Mesenchymal stem cell (in vitro differentiated cells and primary cell): ENCODE results near the gene SETD7.
"Not testable (repeated sequence)": the region's sequence is repeated elsewhere in the genome, so short reads cannot be mapped to it uniquely, and the experiment has no call there.

Source experiments
- DNase-seq: peaks from one replicate; pipeline ENCODE4 v3.0.0-alpha.2; 2013
- H2AFZ ChIP-seq: one replicate; pipeline ENCODE4 v1.6.1; 2013; ENCODE audit warnings: low read depth, mild to moderate bottlenecking, control low read depth, inconsistent platforms, low read length, moderate library complexity
- H2AK5ac ChIP-seq: 2 replicates; pipeline ENCODE4 v1.6.1; 2013; ENCODE audit warnings: low read length, moderate library complexity, mild to moderate bottlenecking, inconsistent platforms; ENCODE audit not compliant: severe bottlenecking
- H2BK120ac ChIP-seq: one replicate; pipeline ENCODE4 v1.6.1; 2013; ENCODE audit warnings: low read depth, mild to moderate bottlenecking, inconsistent platforms, low read length, moderate library complexity
- H2BK12ac ChIP-seq, 2 experiments: one replicate each; pipeline ENCODE4 v1.6.1; 2013; ENCODE audit warnings: inconsistent platforms in 2 of 2, low read length in 2 of 2, mild to moderate bottlenecking in 2 of 2, moderate library complexity in 2 of 2, control low read depth in 1 of 2
- H2BK15ac ChIP-seq: one replicate; pipeline ENCODE4 v1.6.1; 2013; ENCODE audit warnings: mild to moderate bottlenecking, low read depth, inconsistent platforms; ENCODE audit not compliant: poor library complexity, severe bottlenecking
- H2BK5ac ChIP-seq: 2 replicates; pipeline ENCODE4 v1.6.1; 2013; ENCODE audit warnings: low read depth, mild to moderate bottlenecking, low read length, control low read depth, inconsistent platforms; ENCODE audit not compliant: poor library complexity, severe bottlenecking
- H3K14ac ChIP-seq, 2 experiments: one replicate each; pipeline ENCODE4 v1.6.1; 2013; ENCODE audit warnings: inconsistent platforms in 2 of 2, low read length in 2 of 2, control low read depth in 1 of 2, mild to moderate bottlenecking in 1 of 2, moderate library complexity in 1 of 2
- H3K18ac ChIP-seq, 2 experiments: one replicate each; pipeline ENCODE4 v1.6.1; 2013; ENCODE audit warnings: inconsistent platforms in 2 of 2, low read length in 2 of 2, control low read depth in 1 of 2, low read depth in 1 of 2, mild to moderate bottlenecking in 1 of 2
- H3K23ac ChIP-seq, 2 experiments: one replicate each; pipeline ENCODE4 v1.6.1; 2013; ENCODE audit warnings: inconsistent platforms in 2 of 2, low read length in 2 of 2, mild to moderate bottlenecking in 2 of 2, moderate library complexity in 2 of 2, control low read depth in 1 of 2
- H3K27ac ChIP-seq: 2 replicates; pipeline ENCODE4 v1.5.1; 2013; ENCODE audit warnings: mild to moderate bottlenecking, moderate library complexity, low read length, control low read depth, inconsistent platforms; ENCODE audit not compliant: poor library complexity, severe bottlenecking
- H3K27me3 ChIP-seq, 2 experiments: 2 replicates each; pipeline versions ENCODE4 v1.6.1 to v1.7.0; 2013; ENCODE audit warnings: low read length in 2 of 2, mild to moderate bottlenecking in 2 of 2, moderate library complexity in 2 of 2, control low read depth in 1 of 2, inconsistent platforms in 1 of 2; ENCODE audit not compliant: control insufficient read depth in 1 of 2, insufficient read depth in 1 of 2
- H3K36me3 ChIP-seq, 2 experiments: 2 replicates each; pipeline versions ENCODE4 v1.6.1 to v1.7.0; 2013; ENCODE audit warnings: low read length in 2 of 2, control low read depth in 1 of 2, inconsistent platforms in 1 of 2, low read depth in 1 of 2, mild to moderate bottlenecking in 1 of 2; ENCODE audit not compliant: insufficient read depth in 2 of 2, control insufficient read depth in 1 of 2
- H3K4ac ChIP-seq, 2 experiments: one replicate each; pipeline ENCODE4 v1.6.1; 2013; ENCODE audit warnings: inconsistent platforms in 2 of 2, low read length in 2 of 2, mild to moderate bottlenecking in 2 of 2, moderate library complexity in 2 of 2, control low read depth in 1 of 2, low read depth in 1 of 2
- H3K4me1 ChIP-seq: 2 replicates; pipeline ENCODE4 v1.6.1; 2013; ENCODE audit warnings: low read depth, low read length, control low read depth; ENCODE audit not compliant: control insufficient read depth, insufficient read depth
- H3K4me2 ChIP-seq: 2 replicates; pipeline ENCODE4 v1.6.1; 2013; ENCODE audit warnings: low read length, mild to moderate bottlenecking, inconsistent platforms; ENCODE audit not compliant: poor library complexity, severe bottlenecking
- H3K4me3 ChIP-seq, 2 experiments: 2 replicates each; pipeline versions ENCODE4 v1.5.1 to v1.7.0; 2013; ENCODE audit warnings: low read length in 2 of 2, mild to moderate bottlenecking in 2 of 2, control low read depth in 1 of 2, low read depth in 1 of 2; ENCODE audit not compliant: insufficient read depth in 1 of 2
- H3K79me1 ChIP-seq: replicated peaks from 2 replicates; pipeline ENCODE4 v1.6.1; 2013; ENCODE audit warnings: mild to moderate bottlenecking, control low read depth, low read length, inconsistent platforms; ENCODE audit not compliant: poor library complexity, severe bottlenecking
- H3K9ac ChIP-seq: 2 replicates; pipeline ENCODE4 v1.7.0; 2013; ENCODE audit warnings: mild to moderate bottlenecking, low read length, moderate library complexity
- H3K9me3 ChIP-seq: 2 replicates; pipeline ENCODE4 v1.7.0; 2013; ENCODE audit warnings: mild to moderate bottlenecking, low read length; ENCODE audit not compliant: control insufficient read depth
- H4K8ac ChIP-seq: one replicate; pipeline ENCODE4 v1.6.1; 2013; ENCODE audit warnings: inconsistent platforms, mild to moderate bottlenecking, low read length, moderate library complexity
- H4K91ac ChIP-seq: one replicate; pipeline ENCODE4 v1.6.1; 2013; ENCODE audit warnings: mild to moderate bottlenecking, low read length, inconsistent platforms
- WGBS: methylation state at CpG from one replicate; pipeline ENCODE4 v1.1.7; 2013; ENCODE audit warnings: mixed read lengths; 5-methylcytosine and 5-hydroxymethylcytosine counted together

SETD7 gene

DNA sequence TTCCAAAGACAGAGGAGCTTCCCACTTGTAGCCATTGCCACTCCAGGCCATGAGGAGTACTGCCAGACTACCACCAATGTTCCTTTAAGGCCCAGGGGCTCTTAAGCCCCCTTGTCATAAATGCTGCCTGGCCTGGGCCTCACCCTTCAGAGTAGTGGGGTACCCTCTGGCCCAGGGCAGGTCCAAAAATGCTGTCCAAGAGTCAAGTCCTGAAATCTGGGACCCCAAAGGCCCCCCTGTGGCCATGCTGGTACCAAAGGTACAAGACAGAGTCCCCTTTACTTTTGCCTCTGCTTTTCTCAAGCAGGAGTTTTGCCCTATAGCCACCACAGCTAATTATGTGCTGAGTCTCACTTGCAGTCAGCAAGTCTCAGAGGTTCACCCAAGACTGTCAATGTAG is 85.7 kb downstream of the SETD7 start:
- Histone ChIP-seq H3K9me3 (peaks cover 4% of the 10 kb centered on the region), H3K4me3 (no peak overlapping the region), H3K14ac (no peak overlapping the region), H2BK12ac (no peak overlapping the region), H3K36me3 (peaks cover 8 to 19% of the 10 kb centered on the region in 2 experiments), H3K23ac (no peak overlapping the region), H2BK5ac (no peak overlapping the region), H3K27me3 (no peaks in the 10 kb centered on the region), H2BK15ac (no peak overlapping the region), H2AFZ (no peak overlapping the region), H4K8ac (no peak overlapping the region), H3K18ac (no peak overlapping the region), H2BK120ac (no peak overlapping the region), H2AK5ac (no peak overlapping the region), H4K91ac (no peak overlapping the region), H3K79me1 (peaks cover 25% of the 10 kb centered on the region), H3K4me1 (no peaks in the 10 kb centered on the region), H3K4me2 (no peak overlapping the region), H3K27ac (no peak overlapping the region), H3K4ac (no peak overlapping the region), H3K9ac (no peak overlapping the region)
- DNase-seq, result no peak

GRCh38 chr4:139469869-139470268 is 86.2 kb downstream of the SETD7 start:
- WGBS, result 100% methylated on average over 1 of the region's 1 CpG
- H3K36me3 ChIP-seq, result peaks cover 8 to 19% of the 10 kb centered on the region in 2 experiments
- no peak for DNase-seq
- H3K27me3 ChIP-seq, result no peaks in the 10 kb centered on the region
- H3K14ac ChIP-seq, result no peak overlapping the region
- H2BK15ac ChIP-seq, result no peak overlapping the region
- peaks cover 25% of the 10 kb centered on the region for H3K79me1 ChIP-seq
- H2AK5ac ChIP-seq, result no peak overlapping the region
- no peak overlapping the region for H4K8ac ChIP-seq
- H3K9ac ChIP-seq, result no peak overlapping the region
- H2BK120ac ChIP-seq, result no peak overlapping the region
- H3K9me3 ChIP-seq, result peaks cover 4% of the 10 kb centered on the region
- H2BK12ac ChIP-seq, result no peak overlapping the region
- no peak overlapping the region for H2AFZ ChIP-seq
- H3K23ac ChIP-seq, result no peak overlapping the region
- no peak overlapping the region for H3K27ac ChIP-seq
- H3K4ac ChIP-seq, result no peak overlapping the region
- no peak overlapping the region for H4K91ac ChIP-seq
- no peak overlapping the region for H3K4me3 ChIP-seq
- H2BK5ac ChIP-seq, result no peak overlapping the region
- H3K4me2 ChIP-seq, result no peak overlapping the region
- no peaks in the 10 kb centered on the region for H3K4me1 ChIP-seq
- H3K18ac ChIP-seq, result no peak overlapping the region

- H3K9ac ChIP-seq, result no peak overlapping the region
- H3K79me1 ChIP-seq, result peaks cover 25% of the 10 kb centered on the region
- no peak overlapping the region for H4K91ac ChIP-seq
- H2AK5ac ChIP-seq, result no peak overlapping the region
- H2BK15ac ChIP-seq, result no peak overlapping the region
- no peak overlapping the region for H3K18ac ChIP-seq
- H2BK120ac ChIP-seq, result no peak overlapping the region
- H3K14ac ChIP-seq, result no peak overlapping the region
- H3K27ac ChIP-seq, result no peak overlapping the region
- no peak overlapping the region for H2AFZ ChIP-seq
- no peak overlapping the region for H3K4me2 ChIP-seq
- H3K4me1 ChIP-seq, result no peaks in the 10 kb centered on the region
- 89% methylated on average over 2 of the region's 2 CpGs for WGBS
- H3K9me3 ChIP-seq, result peaks cover 4% of the 10 kb centered on the region
- H3K27me3 ChIP-seq, result no peaks in the 10 kb centered on the region
- peaks cover 8 to 16% of the 10 kb centered on the region in 2 experiments for H3K36me3 ChIP-seq
- H3K4me3 ChIP-seq, result no peak overlapping the region
- DNase-seq, result no peak
- no peak overlapping the region for H2BK5ac ChIP-seq
- no peak overlapping the region for H3K4ac ChIP-seq
- H4K8ac ChIP-seq, result no peak overlapping the region
- H3K23ac ChIP-seq, result no peak overlapping the region
- no peak overlapping the region for H2BK12ac ChIP-seq
These were observed 86.8 kb downstream of the SETD7 start for GRCh38 chr4:139469216-139469615.

DNA sequence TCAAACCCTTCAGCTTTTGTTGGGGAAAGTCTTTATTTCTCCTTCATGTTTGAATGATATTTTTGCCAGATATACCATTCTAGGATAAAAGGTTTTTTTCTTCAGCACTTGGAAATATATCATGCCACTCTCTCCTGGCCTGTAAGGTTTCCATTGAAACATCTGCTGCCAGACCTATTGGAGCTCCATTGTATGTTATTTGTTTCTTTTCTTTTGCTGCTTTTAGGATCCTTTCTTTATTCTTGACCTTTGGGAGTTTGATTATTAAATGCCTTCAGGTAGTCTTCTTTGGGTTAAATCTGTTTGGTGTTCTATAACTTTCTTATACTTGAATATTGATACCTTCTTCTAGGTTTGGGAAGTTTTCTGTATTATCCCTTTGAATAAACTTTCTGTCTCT is 87.3 kb downstream of the SETD7 start:
- H3K4me3 ChIP-seq, H2BK120ac ChIP-seq, H4K91ac ChIP-seq, H3K4me2 ChIP-seq, H2AK5ac ChIP-seq, H4K8ac ChIP-seq, H3K23ac ChIP-seq, H2BK5ac ChIP-seq, H3K14ac ChIP-seq, H3K9ac ChIP-seq, H3K27ac ChIP-seq, H2BK15ac ChIP-seq, H3K18ac ChIP-seq, H3K4ac ChIP-seq, DNase-seq, H2BK12ac ChIP-seq, H2AFZ ChIP-seq, H3K4me1 ChIP-seq, H3K27me3 ChIP-seq, H3K9me3 ChIP-seq: not testable (repeated sequence)
- Histone ChIP-seq H3K36me3 (peaks cover 8 to 13% of the 10 kb centered on the region in 2 experiments), H3K79me1 (peaks cover 29% of the 10 kb centered on the region)
